MM.1S (cell line): ENCODE measurements around the gene PAX7.

Experiments
- EZH2 ChIP-seq: fragments of 300-600 bp; sonication (generic); optimal IDR thresholded peaks from 2 replicates; pipeline ENCODE3; 2017; ENCODE audit warnings: low read depth, mild to moderate bottlenecking, antibody characterized with exemption, low read length, mixed read lengths
- TF ChIP-seq, protein P1 (sequence below): fragments of 300-600 bp; sonication (generic); IDR thresholded peaks from 2 replicates; pipeline ENCODE4 v1.5.1; 2016; ENCODE audit warnings: antibody characterized with exemption, low read length, mixed read lengths

DNA sequence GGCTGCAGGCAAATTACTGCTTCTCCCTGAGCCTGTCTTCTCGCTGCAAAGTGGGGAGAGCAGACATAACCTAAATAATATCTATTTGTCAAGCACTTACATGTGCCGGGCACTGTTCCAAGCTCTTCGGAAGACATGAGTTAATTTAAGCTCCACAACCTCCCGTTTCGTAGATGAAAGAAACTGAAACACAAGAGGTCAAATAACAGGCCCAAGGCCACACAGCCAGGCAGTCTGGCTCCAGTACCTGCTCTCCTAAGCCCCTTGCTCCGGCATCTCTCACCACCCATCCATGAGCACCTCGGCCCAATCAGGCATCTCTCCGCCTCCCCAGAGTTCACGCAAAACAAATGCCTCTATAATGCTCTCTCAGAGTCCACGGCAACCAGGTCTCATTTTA, 163.4 kb downstream of the PAX7 start:
- TF ChIP-seq, protein P1, sequence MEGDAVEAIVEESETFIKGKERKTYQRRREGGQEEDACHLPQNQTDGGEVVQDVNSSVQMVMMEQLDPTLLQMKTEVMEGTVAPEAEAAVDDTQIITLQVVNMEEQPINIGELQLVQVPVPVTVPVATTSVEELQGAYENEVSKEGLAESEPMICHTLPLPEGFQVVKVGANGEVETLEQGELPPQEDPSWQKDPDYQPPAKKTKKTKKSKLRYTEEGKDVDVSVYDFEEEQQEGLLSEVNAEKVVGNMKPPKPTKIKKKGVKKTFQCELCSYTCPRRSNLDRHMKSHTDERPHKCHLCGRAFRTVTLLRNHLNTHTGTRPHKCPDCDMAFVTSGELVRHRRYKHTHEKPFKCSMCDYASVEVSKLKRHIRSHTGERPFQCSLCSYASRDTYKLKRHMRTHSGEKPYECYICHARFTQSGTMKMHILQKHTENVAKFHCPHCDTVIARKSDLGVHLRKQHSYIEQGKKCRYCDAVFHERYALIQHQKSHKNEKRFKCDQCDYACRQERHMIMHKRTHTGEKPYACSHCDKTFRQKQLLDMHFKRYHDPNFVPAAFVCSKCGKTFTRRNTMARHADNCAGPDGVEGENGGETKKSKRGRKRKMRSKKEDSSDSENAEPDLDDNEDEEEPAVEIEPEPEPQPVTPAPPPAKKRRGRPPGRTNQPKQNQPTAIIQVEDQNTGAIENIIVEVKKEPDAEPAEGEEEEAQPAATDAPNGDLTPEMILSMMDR, result no peak
- TF ChIP-seq EZH2, result no peak
